IPS-15b (cell line): Measurements from ENCODE around the gene RAB11B.
"Not testable (repeated sequence)": the region's sequence is repeated elsewhere in the genome, so short reads cannot be mapped to it uniquely, and the experiment has no call there.

Experiments used
- H3K27me3 ChIP-seq: one replicate; pipeline ENCODE4 v1.6.1; 2013; ENCODE audit warnings: low read length; ENCODE audit not compliant: control insufficient read depth, insufficient read depth
- H3K36me3 ChIP-seq: one replicate; pipeline ENCODE4 v1.6.1; 2013; ENCODE audit warnings: low read length; ENCODE audit not compliant: control insufficient read depth, insufficient read depth
- H3K4me1 ChIP-seq: one replicate; pipeline ENCODE4 v1.6.1; 2013; ENCODE audit warnings: mild to moderate bottlenecking, low read length; ENCODE audit not compliant: control insufficient read depth, insufficient read depth
- H3K4me3 ChIP-seq: one replicate; pipeline ENCODE4 v1.5.1; 2013; ENCODE audit warnings: low read depth, low read length
- H3K9ac ChIP-seq: one replicate; pipeline ENCODE4 v1.6.1; 2013; ENCODE audit warnings: low read depth, mild to moderate bottlenecking, low read length
- H3K9me3 ChIP-seq: one replicate; pipeline ENCODE4 v1.6.1; 2013; ENCODE audit warnings: mild to moderate bottlenecking, low read length; ENCODE audit not compliant: control insufficient read depth, insufficient read depth

The RAB11B gene

DNA sequence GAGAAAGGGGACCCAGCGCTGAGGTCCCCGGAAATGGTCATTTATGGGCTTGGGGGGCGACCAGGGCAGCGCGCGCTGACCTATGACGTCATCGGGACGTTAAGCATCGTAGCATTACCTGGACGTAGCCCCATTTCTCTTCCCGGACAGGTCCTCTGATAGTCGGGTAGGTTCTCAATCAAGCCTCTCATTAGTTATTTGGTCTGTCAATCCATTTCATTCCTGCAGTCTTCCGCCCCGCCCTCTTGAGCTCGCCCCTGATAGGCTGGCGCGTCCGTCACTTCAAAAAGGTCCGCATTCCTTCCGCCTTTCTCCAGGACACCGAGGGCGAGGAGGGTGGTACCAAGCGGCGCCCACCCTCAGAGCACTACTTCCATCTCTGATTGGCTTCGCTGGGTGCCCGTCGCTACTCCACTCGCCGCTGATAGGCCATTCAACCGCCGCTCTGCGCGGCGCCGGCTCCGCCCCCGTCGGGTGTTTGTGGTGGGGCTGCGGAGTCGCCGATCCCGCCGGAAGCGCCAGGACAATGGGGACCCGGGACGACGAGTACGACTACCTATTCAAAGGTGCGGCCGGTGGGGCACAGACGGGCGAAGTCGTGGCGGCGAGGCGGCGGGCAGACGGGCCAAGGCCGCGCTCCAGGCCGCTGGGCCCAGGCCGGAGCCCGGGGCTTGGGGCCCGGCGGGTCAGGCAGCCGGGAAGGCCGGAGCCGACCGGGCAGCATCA, at the start of gene RAB11B:
Gene RAB11B (plus strand): TSS at position 470 of the 726 bp plus-strand sequence. CDS start 57 bp downstream, at position 527.
- Histone ChIP-seq H3K9ac (peak within 1 kb of the TSS; percentile 97), H3K9me3 (no peaks in the 10 kb centered on the region), H3K4me1 (no peaks in the 10 kb centered on the region), H3K27me3 (no peaks in the 10 kb centered on the region), H3K4me3 (peak within 1 kb of the TSS; percentile 81), H3K36me3 (no peaks in the 10 kb centered on the region)

DNA sequence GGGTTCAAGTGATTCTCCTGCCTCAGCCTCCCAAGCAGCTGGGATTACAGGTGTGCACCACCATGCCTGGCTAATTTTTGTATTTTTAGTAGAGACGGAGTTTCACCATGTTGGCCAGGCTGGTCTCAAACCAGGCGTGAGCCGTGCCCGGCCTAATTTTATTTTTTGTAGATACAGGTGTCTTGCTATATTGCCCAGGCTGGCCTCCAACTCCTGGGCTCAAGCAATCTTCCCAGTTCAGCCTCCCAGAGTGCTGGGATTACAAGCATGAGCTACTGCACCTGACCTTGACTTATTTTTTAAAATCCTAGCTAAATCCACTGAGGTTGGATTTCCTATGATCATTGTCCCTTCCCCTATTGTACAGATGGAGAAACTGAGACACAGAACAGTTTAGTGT, 48.7 kb upstream of the RAB11B start:
- not testable (repeated sequence) for H3K36me3 ChIP-seq, H3K4me3 ChIP-seq, H3K9me3 ChIP-seq, H3K4me1 ChIP-seq, H3K9ac ChIP-seq
- peaks cover 18% of the 10 kb centered on the region for H3K27me3 ChIP-seq

- peak overlapping the region; percentile 70 for H3K4me3 ChIP-seq
- no peaks in the 10 kb centered on the region for H3K9me3 ChIP-seq
- H3K9ac ChIP-seq: no peak overlapping the region
- no peaks in the 10 kb centered on the region for H3K4me1 ChIP-seq
- peaks cover 14% of the 10 kb centered on the region for H3K27me3 ChIP-seq
- no peaks in the 10 kb centered on the region for H3K36me3 ChIP-seq
These were observed 47.9 kb upstream of the RAB11B start for GRCh38 chr19:8342316-8342683.

DNA sequence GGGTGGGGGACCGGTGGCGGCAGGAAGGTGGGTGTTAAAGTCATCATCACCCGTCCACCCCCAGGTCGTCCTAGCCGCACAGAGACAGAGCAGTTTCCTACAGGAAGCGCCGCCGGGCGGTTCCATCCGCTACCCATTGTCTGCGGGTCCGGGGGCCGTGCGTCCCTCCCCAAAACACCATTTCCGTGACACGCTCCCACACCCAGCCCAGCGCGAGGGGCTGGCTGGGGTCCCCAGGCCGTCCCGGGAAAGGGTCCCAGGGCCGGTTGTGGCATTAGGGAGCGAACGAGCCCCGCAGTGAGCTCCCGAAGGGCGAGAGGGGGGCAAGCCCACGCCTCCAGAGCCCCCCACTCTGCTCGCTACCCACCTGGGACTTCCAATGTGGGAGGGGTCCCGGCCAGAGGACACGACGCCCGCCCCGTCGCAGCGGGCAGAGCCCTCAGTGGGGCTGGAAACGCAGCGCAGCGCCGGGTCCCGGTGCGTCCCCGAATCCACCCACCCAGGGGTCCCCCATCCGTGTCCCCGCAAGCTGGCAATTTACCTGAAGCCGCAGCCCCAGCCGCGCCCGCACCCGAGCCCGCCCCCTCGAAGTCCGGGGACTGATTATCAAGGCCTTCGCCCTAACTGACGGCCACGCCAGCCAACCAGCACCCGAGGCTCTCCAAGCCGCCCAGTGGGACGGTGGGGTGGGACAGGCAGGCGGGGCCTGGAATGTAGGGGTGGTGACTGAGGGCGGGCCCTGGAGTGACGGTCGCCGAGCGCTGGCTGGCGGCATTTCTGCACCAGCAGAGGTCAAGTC, 47.3 kb upstream of the RAB11B start, which contains the start of gene KANK3:
Gene KANK3 (minus strand): TSS at position 579 of the 799 bp plus-strand sequence. CDS start 5,434 bp downstream, outside the sequence.
- H3K4me1 ChIP-seq: no peaks in the 10 kb centered on the region
- H3K27me3 ChIP-seq: peaks cover 14% of the 10 kb centered on the region
- no peak within 1 kb of the TSS for H3K9ac ChIP-seq

DNA sequence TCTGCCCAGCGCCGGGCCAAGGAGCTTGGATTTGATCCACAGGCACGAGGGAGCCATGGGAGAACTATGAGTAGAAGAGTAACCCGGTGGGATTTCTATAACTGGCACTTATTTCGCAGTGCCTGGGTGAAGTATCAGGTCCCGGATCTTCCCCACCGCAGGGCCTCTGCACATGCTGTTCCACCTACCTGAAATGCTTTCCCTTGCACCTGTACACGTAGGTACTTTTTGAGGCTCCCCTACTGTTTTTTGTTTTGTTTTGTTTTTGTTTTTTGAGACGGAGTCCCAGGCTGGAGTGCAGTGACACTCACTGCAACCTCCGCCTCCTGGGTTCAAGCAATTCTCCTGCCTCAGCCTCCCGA, 46.7 kb upstream of the RAB11B start:
- Histone ChIP-seq H3K36me3 (no peaks in the 10 kb centered on the region), H3K27me3 (peaks cover 14% of the 10 kb centered on the region), H3K9me3 (no peaks in the 10 kb centered on the region), H3K4me3 (no peak overlapping the region), H3K4me1 (no peaks in the 10 kb centered on the region), H3K9ac (no peak overlapping the region)

More for the DNA sequence above, 47.3 kb upstream of the RAB11B start, which contains the start of gene KANK3:
- Histone ChIP-seq H3K4me3 (peak within 1 kb of the TSS; percentile 70), H3K36me3 (no peaks in the 10 kb centered on the region), H3K9me3 (no peaks in the 10 kb centered on the region)

- not testable (repeated sequence) for H3K9ac ChIP-seq, H3K36me3 ChIP-seq, H3K4me3 ChIP-seq, H3K4me1 ChIP-seq, H3K27me3 ChIP-seq, H3K9me3 ChIP-seq
These were observed 40.4 kb upstream of the RAB11B start for GRCh38 chr19:8349629-8350372.

DNA sequence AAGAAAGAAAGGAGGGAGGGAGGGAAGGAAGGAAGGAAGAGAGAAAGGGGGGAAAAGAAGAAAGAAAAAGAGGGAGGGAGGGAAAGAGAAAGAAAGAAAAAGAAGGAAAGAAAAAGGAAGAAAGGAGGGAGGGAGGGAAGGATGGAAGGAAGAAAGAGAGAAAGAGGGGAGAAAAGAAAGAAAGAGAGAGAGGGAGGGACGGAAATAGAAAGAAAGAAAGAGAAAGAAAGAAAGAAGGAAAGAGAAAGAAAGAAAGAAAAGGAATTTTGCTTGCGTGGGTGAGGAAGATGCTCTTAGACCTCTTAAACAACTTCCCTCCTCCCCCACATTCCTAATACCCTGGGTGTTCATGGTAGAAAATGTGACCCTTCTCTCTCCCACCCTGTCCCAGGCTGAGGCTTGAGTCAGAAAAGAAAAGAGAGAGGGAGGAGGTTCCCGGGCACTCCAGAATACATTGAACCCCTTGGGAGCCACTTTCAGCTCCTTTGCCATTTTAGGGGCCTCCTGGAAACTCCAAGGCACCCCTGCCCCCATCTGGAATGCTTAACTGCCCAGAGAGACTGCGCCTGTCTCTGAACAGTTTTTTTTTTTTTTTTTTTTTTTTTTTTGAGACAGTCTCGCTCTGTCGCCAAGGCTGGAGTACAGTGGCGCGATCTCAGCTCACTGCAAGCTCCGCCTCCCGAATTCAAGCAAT, 37.9 kb upstream of the RAB11B start:
- Histone ChIP-seq H3K9ac (no peak overlapping the region), H3K36me3 (no peaks in the 10 kb centered on the region), H3K4me1 (peaks cover 3% of the 10 kb centered on the region), H3K27me3 (no peaks in the 10 kb centered on the region), H3K4me3 (no peak overlapping the region), H3K9me3 (no peaks in the 10 kb centered on the region)

GRCh38 chr19:8352845-8353244, 37.3 kb upstream of the RAB11B start:
- not testable (repeated sequence) for H3K4me3 ChIP-seq, H3K36me3 ChIP-seq, H3K9me3 ChIP-seq, H3K4me1 ChIP-seq, H3K27me3 ChIP-seq, H3K9ac ChIP-seq

GRCh38 chr19:8355631-8356402, 34.3 kb upstream of the RAB11B start:
- H3K4me1 ChIP-seq: peaks cover 3% of the 10 kb centered on the region
- H3K9ac ChIP-seq: no peak overlapping the region
- no peaks in the 10 kb centered on the region for H3K36me3 ChIP-seq
- H3K27me3 ChIP-seq: no peaks in the 10 kb centered on the region
- no peak overlapping the region for H3K4me3 ChIP-seq
- no peaks in the 10 kb centered on the region for H3K9me3 ChIP-seq

GRCh38 chr19:8357007-8357521, 33.1 kb upstream of the RAB11B start:
- Histone ChIP-seq H3K9ac (no peak overlapping the region), H3K4me1 (peaks cover 3% of the 10 kb centered on the region), H3K36me3 (no peaks in the 10 kb centered on the region), H3K27me3 (peaks cover under 1% of the 10 kb centered on the region), H3K9me3 (no peaks in the 10 kb centered on the region), H3K4me3 (no peak overlapping the region)
